GM04504 (cell line): ENCODE measurements around the gene CCDC91.
"Not testable (repeated sequence)": the region's sequence is repeated elsewhere in the genome, so short reads cannot be mapped to it uniquely, and the experiment has no call there.

Source experiments
- DNase-seq: peaks from one replicate; pipeline ENCODE4 v3.0.0-alpha.2; 2012; ENCODE audit warnings: low read depth

CCDC91 gene

GRCh38 chr12:28232211-28232928, 42.1 kb downstream of the CCDC91 start:
- DNase-seq: no peak

DNA sequence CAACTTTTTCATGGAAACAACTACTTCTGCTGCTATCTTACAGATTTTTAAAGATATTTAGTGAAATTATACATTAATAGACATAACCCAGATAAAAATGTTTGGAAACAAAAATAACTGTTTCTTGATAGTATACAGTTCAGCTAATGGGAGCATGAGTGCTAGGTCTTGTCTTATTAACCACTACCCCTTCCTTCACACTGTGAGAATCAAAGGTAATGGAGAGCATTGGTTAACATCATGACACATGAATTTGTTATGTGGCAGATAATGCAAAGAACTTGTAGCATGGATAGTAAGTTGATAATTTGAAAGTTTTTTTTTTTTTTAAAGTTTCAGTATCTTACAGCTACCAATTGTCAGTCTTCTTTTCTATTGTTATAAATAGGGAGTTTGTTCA, 44.2 kb downstream of the CCDC91 start:
- no peak for DNase-seq

- no peak for DNase-seq
These were observed 44.8 kb downstream of the CCDC91 start for GRCh38 chr12:28235015-28235414.

- no peak for DNase-seq
These were observed 45.7 kb downstream of the CCDC91 start for GRCh38 chr12:28235985-28236384.

GRCh38 chr12:28237423-28237822, 47.2 kb downstream of the CCDC91 start:
- no peak for DNase-seq

DNA sequence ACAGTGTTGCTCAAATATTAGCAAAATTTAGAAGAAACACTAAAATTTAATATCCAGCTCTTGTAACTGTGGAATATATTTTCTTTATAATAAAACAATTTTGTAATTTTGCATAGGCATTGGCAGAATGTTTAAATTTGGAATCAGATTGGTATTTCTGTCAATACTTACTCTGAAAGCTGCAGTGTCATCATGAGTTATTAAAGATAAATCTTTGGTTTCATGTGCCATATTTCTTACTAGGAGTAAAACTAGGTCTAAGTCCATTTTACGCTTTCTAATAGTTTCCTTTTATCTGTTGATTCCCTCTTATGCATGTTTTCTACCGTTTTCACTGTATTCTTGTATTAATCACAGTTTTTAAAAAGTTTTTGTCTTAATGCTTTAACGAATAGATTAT, 49.7 kb downstream of the CCDC91 start:
- no peak for DNase-seq

- no peak for DNase-seq
These were observed 50.6 kb downstream of the CCDC91 start for GRCh38 chr12:28240853-28241252.

- DNase-seq: no peak
These were observed 51.9 kb downstream of the CCDC91 start for GRCh38 chr12:28242129-28242495.

- no peak for DNase-seq
These were observed 52.4 kb downstream of the CCDC91 start for GRCh38 chr12:28242496-28243309.

DNA sequence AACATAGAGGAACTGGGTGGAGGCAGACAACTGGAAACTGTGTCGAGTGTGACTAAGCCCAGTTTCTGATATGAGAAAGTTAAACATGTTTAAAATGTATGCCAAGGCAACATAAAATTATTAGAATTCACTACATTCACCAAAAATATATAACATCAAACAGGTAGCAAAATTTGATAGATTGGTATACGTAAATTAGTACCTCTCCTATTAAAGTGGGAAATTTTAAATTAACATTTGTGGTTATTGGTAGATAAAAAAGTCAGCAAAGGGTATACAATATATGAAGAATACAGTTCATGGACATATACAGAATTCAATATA, 53.0 kb downstream of the CCDC91 start:
- no peak for DNase-seq

GRCh38 chr12:28247806-28248205, 57.5 kb downstream of the CCDC91 start:
- DNase-seq: no peak

DNA sequence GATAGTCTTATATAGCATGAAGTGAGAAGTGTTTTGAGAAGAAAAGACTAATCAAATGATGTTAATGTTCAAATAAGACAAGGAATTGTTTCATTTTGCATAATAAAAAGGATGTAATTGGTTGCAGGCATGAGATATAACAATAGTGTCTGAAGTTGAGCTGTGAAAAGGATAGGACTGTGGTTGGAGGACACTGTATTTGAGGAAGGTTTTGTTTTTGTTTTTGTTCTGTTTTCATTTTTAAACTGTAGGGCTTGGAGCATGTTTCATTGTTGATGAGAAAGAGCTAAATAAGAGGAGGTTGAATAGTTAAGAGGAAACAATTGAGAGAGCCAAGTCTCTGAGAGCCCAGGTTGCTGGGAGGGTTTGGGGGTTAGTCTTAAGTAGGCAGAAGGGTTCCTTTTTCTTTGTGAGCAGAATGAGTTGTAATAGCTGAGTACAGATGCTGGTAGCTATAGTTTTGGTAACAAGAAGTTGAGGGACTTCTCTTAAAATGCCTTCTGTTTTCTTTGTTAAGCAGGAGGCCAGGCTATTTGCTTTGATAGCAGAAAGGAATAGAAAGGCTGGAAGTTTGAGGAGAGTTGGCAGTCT, 58.4 kb downstream of the CCDC91 start:
- DNase-seq: no peak

- DNase-seq: no peak
These were observed 62.9 kb downstream of the CCDC91 start for GRCh38 chr12:28253161-28253641.

- no peak for DNase-seq
These were observed 67.2 kb downstream of the CCDC91 start for GRCh38 chr12:28257411-28257810.

DNA sequence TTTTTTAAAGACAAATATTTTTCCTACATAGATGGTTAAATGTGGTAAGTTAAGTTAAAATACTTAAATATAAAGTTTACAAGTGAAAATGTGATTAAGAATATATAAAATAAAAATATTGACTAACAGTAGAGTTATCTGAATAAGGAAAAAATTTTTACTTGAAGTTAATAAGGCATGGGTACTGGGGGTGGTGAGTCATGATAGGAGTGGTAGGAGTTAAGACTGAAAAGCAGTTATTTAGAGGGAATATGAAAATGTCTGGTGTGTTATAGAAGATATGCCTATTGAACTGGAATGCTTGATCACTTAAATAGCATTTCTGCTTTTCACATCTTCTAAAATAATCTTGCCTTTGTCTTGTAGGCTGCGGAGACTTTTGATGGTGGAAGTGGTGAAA, 68.7 kb downstream of the CCDC91 start:
- DNase-seq: no peak

- no peak for DNase-seq
These were observed 75.3 kb downstream of the CCDC91 start for GRCh38 chr12:28265435-28266042.

GRCh38 chr12:28267920-28268607, 77.8 kb downstream of the CCDC91 start:
- not testable (repeated sequence) for DNase-seq

DNA sequence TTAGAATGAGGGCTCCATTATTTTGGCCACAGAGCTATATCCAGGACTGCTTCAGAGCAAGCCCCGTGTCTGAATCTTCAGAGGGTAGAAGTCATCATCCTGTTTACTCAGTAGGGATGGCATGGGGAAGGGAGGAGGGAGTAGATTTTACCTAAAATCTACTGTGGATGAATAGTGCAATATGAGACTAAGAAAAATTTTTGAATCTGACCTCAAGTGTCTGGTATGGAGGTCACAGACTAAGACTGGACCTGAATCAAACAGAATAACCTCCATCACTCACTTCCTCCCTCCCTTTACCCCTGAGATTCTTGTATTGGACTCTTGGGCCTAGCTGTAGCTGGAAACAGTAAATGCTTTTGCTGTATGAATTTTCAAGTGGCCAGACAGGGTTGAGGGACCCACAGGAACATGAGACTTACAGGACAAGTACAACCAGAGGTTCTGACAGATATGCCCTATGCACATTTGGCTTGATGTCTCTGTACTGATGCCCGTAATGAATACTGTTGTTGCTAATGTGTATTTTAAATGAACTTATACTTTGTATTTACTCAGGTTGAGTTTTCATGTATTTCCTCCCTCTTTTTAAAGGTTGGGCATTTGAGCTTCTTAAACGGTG, 78.5 kb downstream of the CCDC91 start:
- no peak for DNase-seq

DNA sequence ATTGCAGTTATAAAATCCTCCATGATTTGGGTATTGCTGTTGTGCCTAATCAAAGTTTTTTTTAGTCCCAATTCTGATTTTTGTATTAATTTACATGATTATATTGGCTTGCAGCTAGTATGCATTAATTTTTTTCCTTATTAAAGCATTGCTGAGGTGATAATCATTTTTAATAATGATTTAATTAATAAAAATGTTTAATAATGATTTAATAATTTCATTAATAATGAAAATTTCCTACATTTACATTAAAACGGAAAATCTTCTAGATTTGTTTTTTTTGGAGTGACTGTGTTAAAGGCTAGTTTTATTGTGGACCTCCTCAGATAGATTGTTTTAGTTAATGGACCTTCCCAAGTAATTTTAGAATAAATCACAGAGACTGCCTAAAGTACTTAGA, 79.6 kb downstream of the CCDC91 start:
- DNase-seq: no peak

- no peak for DNase-seq
These were observed 88.2 kb downstream of the CCDC91 start for GRCh38 chr12:28278499-28278898.

- no peak for DNase-seq
These were observed 88.7 kb downstream of the CCDC91 start for GRCh38 chr12:28278960-28279359.

DNA sequence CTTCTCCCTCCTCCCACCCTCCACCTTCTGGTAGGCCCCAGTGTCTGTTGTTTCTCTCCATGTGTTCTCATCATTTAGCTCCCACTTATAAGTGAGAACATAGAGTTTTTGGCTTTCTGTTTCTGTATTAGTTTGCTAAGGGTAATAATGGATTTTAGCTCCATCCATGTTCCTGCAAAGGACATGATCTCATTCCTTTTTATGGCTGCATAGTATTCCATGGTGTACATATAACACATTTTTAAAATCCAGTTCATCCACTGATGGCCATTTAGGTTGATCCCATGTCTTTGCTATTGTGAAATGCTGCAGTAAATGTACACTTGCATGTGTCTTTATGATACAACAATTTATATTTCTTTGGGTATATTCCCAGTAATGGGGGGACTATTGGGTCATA, 96.1 kb downstream of the CCDC91 start:
- no peak for DNase-seq
